Natural killer cell (primary cell): Measurements from ENCODE around the gene ZNF605. TPM values are rescaled to one million over a fixed set of nuclear protein-coding genes. Genes with fewer than 3 reads are reported as not detected.

Experiments
- ATAC-seq, 3 donors: fragments of 150-1000 bp in 2 of 3; fragments of 200-7000 bp in 1 of 3; cut with Tn5 transposase; 1 replicate in 1 of 3; 2 replicates in 2 of 3; pipeline ENCODE4 v1.10.0; 2021; ENCODE audit warnings: mild to moderate bottlenecking in 2 of 3, moderate library complexity in 2 of 3
- DNase-seq, 2 donors: peaks; one replicate each; pipeline versions ENCODE4 v3.0.0 to v3.0.0-alpha.2; 2013 to 2021; ENCODE audit warnings: mixed read lengths in 1 of 2
- H3K27ac ChIP-seq: one replicate; pipeline ENCODE4 v1.5.1; 2013; ENCODE audit warnings: mild to moderate bottlenecking, low read length
- H3K27me3 ChIP-seq: one replicate; pipeline ENCODE4 v1.6.1; 2013; ENCODE audit warnings: low read length; ENCODE audit not compliant: control insufficient read depth, insufficient read depth
- H3K36me3 ChIP-seq: one replicate; pipeline ENCODE4 v1.6.1; 2013; ENCODE audit warnings: low read length; ENCODE audit not compliant: control insufficient read depth, insufficient read depth
- H3K4me1 ChIP-seq: one replicate; pipeline ENCODE4 v1.6.1; 2013; ENCODE audit warnings: low read length; ENCODE audit not compliant: control insufficient read depth, insufficient read depth
- H3K4me3 ChIP-seq: one replicate; pipeline ENCODE4 v1.5.1; 2013; ENCODE audit warnings: low read length
- H3K9me3 ChIP-seq: one replicate; pipeline ENCODE4 v1.6.1; 2013; ENCODE audit warnings: low read length; ENCODE audit not compliant: control insufficient read depth, insufficient read depth
- H3K27ac Mint-ChIP-seq, 2 donors: one replicate each; pipeline ENCODE4 v1.8.0; 2022; ENCODE audit warnings: mild to moderate bottlenecking in 2 of 2, mixed read lengths in 2 of 2, moderate library complexity in 1 of 2
- H3K27me3 Mint-ChIP-seq, 2 donors: one replicate each; pipeline ENCODE4 v1.8.0; 2022; ENCODE audit warnings: low read depth in 2 of 2, mixed read lengths in 2 of 2
- H3K36me3 Mint-ChIP-seq: one replicate; pipeline ENCODE4 v1.8.0; 2022; ENCODE audit warnings: mixed read lengths
- H3K4me1 Mint-ChIP-seq, 2 donors: one replicate each; pipeline ENCODE4 v1.8.0; 2022; ENCODE audit warnings: mixed read lengths in 2 of 2
- H3K4me3 Mint-ChIP-seq: one replicate; pipeline ENCODE4 v1.8.0; 2022; ENCODE audit warnings: mild to moderate bottlenecking, moderate library complexity, mixed read lengths
- H3K9me3 Mint-ChIP-seq, 2 donors: one replicate each; pipeline ENCODE4 v1.8.0; 2022; ENCODE audit warnings: mixed read lengths in 2 of 2
- WGBS: methylation state at CpG from one replicate; pipeline ENCODE4 v1.1.7; 2013; ENCODE audit warnings: missing lambda C conversion rate; ENCODE audit not compliant: insufficient coverage; 5-methylcytosine and 5-hydroxymethylcytosine counted together
- intact Hi-C: fragments of 100-400 bp; cut with micrococcal nuclease; formaldehyde crosslinking; loops from one replicate; pipeline ENCODE4 v1.14.2; 2022
- total RNA-seq, 4 donors: library from RNA; stranded (reverse); fragments of 120-200 nt in 1 of 4; gene quantifications; one replicate each; pipeline versions ENCODE4 v1.2.3 to v1.2.4, GENCODE V29; 2013 to 2022
- TF ChIP-seq, protein P1 (sequence below): fragments of 200-600 bp; IDR thresholded peaks from one replicate; pipeline ENCODE4 v1.8.0; 2022; ENCODE audit warnings: antibody characterized with exemption

The ZNF605 gene
- total RNA-seq, 3 donors from 2014 or later (not counting 1 experiment from before 2014, with no cell fraction given) = 6.0 to 15.8 (median 7.6) TPM

DNA sequence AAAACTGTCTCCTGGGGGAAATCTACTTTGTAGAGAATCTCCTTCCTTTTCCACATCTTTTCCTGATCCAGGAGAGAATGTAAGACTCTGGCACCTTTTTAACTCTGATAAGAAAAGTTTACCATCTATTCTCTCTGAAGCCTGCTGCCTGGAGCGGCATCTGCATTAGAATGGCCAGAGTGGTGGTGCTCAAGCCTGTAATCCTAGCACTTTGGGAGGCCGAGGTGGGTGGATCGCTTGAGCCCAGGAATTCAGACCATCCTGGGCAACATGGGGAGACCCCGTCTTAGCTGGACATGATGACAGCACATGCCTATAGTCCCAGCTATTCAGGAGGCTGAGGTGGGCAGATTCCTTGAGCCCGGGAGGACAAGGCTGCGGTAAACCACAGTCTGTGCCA is 67.3 kb downstream of the ZNF605 start:
- peak overlapping the region; percentile 70 for H3K4me3 Mint-ChIP-seq
- DNase-seq (no peak), ATAC-seq (no peak)
- H3K27me3 Mint-ChIP-seq = peaks cover 8 to 10% of the 10 kb centered on the region in 2 donors
- Histone ChIP-seq H3K27me3 (no peaks in the 10 kb centered on the region), H3K27ac (peak overlapping the region; percentile 99), H3K9me3 (no peaks in the 10 kb centered on the region), H3K4me3 (no peak overlapping the region), H3K36me3 (no peaks in the 10 kb centered on the region), H3K4me1 (peaks cover 12% of the 10 kb centered on the region)
- H3K27ac Mint-ChIP-seq = peak overlapping the region; percentile 100
- H3K9me3 Mint-ChIP-seq = no peaks in the 10 kb centered on the region
- peaks cover 16 to 20% of the 10 kb centered on the region in 2 donors for H3K4me1 Mint-ChIP-seq
- no peaks in the 10 kb centered on the region for H3K36me3 Mint-ChIP-seq
- TF ChIP-seq, protein P1, sequence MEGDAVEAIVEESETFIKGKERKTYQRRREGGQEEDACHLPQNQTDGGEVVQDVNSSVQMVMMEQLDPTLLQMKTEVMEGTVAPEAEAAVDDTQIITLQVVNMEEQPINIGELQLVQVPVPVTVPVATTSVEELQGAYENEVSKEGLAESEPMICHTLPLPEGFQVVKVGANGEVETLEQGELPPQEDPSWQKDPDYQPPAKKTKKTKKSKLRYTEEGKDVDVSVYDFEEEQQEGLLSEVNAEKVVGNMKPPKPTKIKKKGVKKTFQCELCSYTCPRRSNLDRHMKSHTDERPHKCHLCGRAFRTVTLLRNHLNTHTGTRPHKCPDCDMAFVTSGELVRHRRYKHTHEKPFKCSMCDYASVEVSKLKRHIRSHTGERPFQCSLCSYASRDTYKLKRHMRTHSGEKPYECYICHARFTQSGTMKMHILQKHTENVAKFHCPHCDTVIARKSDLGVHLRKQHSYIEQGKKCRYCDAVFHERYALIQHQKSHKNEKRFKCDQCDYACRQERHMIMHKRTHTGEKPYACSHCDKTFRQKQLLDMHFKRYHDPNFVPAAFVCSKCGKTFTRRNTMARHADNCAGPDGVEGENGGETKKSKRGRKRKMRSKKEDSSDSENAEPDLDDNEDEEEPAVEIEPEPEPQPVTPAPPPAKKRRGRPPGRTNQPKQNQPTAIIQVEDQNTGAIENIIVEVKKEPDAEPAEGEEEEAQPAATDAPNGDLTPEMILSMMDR = no peak
- intact Hi-C loops = loop anchor here (1.0 kb wide), 1 partner anchor 19 kb away; no protein-coding TSS in a partner anchor
- WGBS = 97% methylated on average over 6 of the region's 6 CpGs

DNA sequence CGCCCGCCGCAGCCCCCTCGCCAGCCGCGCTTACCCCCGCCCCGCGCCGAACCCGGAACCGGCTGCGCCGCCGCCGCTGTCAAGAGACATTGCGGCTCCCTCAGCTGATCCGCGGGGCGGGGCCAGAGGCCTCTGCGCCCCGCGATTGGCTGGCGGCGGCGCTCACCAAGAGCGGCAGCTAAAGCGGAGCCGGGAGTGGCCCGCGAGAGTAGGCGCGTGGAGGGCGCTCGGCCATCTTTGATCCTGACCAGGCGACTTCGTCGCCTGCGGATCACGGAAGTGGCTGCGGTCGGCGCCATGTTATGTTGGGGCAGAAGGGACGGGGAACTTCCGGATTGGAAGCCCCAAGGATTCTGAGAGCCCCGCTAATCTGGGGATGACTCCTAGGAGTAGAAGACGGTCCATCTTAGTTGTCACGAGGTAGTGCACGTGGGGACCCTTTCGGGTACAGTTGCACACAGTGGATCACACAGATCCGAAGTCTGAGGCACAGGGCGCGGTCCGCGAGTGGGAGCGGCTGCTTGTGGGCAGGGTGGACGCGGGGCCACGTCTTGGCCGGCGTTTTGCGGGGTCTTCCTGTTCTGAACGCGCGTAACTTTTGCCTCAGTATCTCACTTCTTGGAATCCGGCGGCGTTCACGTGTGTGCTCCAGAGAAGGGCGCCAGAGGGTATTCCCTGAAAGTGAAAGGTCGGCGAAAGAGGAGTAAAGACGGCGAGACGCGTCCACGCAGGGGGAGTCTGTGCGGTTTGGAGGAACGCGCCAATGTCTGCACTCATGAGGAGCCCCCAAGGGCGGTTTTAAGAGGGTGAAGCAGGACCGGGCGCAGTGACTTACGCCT is 68.4 kb downstream of the ZNF605 start, which contains the start of gene CHFR:
CHFR (minus strand) TSS at position 93 of the 839 bp plus-strand sequence. CDS start 277 bp downstream, outside the sequence.
- H3K4me3 Mint-ChIP-seq = peak within 1 kb of the TSS; percentile 98
- WGBS = 1% methylated on average over 84 of the region's 84 CpGs

DNA sequence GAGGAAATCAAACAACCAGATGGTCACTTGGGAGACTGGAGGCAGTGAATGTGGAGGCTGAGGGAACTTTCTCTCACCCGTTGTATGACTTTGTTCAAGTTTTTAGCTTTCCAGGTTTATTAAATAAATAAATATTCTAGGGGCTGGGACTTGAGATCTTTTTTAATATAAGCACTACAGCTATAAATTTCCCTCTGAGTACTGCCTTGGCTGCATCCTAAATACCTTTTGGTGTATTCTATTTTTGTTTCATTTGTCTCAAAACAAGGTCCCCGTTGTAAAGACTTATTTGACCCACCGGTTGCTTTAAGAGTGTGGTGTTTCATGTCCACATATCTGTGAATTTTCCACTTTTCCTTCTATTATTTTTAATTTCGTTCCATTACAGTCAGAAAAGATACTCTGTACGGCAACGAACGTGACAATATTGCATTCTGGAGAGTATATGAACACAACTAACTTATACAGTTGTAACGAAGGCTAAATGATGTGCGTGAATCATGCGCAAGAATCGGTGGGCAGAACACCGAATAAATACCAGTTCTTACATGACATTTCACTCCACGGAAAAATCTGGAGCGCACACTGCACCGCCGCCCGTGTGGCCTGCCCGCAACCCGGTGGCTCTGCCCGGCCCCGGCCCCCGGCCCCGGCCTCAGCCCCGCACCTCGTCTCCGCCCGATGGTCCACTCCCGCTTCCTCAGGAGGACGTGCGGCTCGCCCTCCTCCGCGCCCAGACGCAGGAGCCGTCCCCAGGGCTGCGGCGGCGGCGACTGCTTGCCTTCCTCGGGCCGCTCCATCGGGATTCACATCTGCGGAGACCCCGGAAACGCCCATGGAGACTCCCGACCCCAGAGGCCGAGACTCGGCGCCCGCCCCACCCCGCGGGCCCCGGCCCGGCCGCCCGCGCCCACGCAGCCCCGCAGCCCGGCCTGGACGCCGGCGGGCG is 69.3 kb downstream of the ZNF605 start:
- DNase-seq = peak in 1 of 2 donors; percentile 40
- Histone ChIP-seq H3K27me3 (no peaks in the 10 kb centered on the region), H3K9me3 (no peaks in the 10 kb centered on the region), H3K36me3 (no peaks in the 10 kb centered on the region), H3K4me1 (peaks cover 12% of the 10 kb centered on the region), H3K27ac (peak overlapping the region; percentile 66), H3K4me3 (peak overlapping the region; percentile 64)
- Mint-ChIP-seq H3K36me3 (no peaks in the 10 kb centered on the region), H3K27me3 (peaks cover 8 to 10% of the 10 kb centered on the region in 2 donors), H3K27ac (peak overlapping the region; percentile 100), H3K4me1 (peaks cover 16 to 31% of the 10 kb centered on the region in 2 donors), H3K9me3 (no peaks in the 10 kb centered on the region), H3K4me3 (peak overlapping the region; percentile 98)
- ATAC-seq = peak; percentile 1 to 11 (median 4)
- intact Hi-C loops = loop anchor here (1.0 to 2.0 kb wide), 5 partner anchors 17 to 193 kb away; partner anchors contain the start of genes GOLGA3, ZNF140, ZNF26 and ZNF84
- TF ChIP-seq, protein P1 = no peak
- WGBS = 12% methylated on average over 64 of the region's 64 CpGs

More for the DNA sequence above, 68.4 kb downstream of the ZNF605 start, which contains the start of gene CHFR:
- TF ChIP-seq, protein P1 = no peak
- Histone ChIP-seq H3K9me3 (no peaks in the 10 kb centered on the region), H3K4me1 (peaks cover 12% of the 10 kb centered on the region), H3K27ac (peak within 1 kb of the TSS; percentile 99), H3K36me3 (no peaks in the 10 kb centered on the region), H3K27me3 (no peaks in the 10 kb centered on the region), H3K4me3 (peak within 1 kb of the TSS; percentile 91)
- Mint-ChIP-seq H3K27me3 (peaks cover 8 to 10% of the 10 kb centered on the region in 2 donors), H3K9me3 (no peaks in the 10 kb centered on the region), H3K4me1 (peaks cover 16 to 22% of the 10 kb centered on the region in 2 donors), H3K36me3 (no peaks in the 10 kb centered on the region), H3K27ac (peak within 1 kb of the TSS; percentile 100)
- intact Hi-C loops = loop anchor here (1.0 to 2.0 kb wide), 6 partner anchors 17 to 193 kb away; partner anchors contain the start of genes GOLGA3, ZNF140, ZNF26 and ZNF84
- peak; percentile 97 to 100 (median 97) for ATAC-seq
- DNase-seq = peak; percentile 92 to 97
